T-cell (primary cell): ENCODE measurements around the gene GMPPB. TPM values are rescaled to one million over a fixed set of nuclear protein-coding genes. Genes with fewer than 3 reads are reported as not detected.
A peak's percentile ranks its signal among the peaks of the same experiment; 100 is the strongest.
"Not testable (repeated sequence)": the region's sequence is repeated elsewhere in the genome, so short reads cannot be mapped to it uniquely, and the experiment has no call there.

Source experiments
- ATAC-seq, 4 experiments: fragments of 200-7000 bp in 3 of 4; fragments of 150-1000 bp in 1 of 4; cut with Tn5 transposase; replicated peaks in 1 of 4; 1 replicate in 3 of 4; 2 replicates in 1 of 4; pipeline ENCODE4 v1.10.0; 2021; ENCODE audit warnings: moderate library complexity in 3 of 4, mild to moderate bottlenecking in 2 of 4, moderate number of reproducible peaks in 1 of 4
- CTCF ChIA-PET, 2 donors: fragments of 300-600 bp; sonication (Branson Sonifier 250); formaldehyde crosslinking; loops; one replicate each; lab custom pipeline; 2022; ENCODE audit warnings: antibody characterized with exemption in 2 of 2; lab: Charles Lee
- POLR2A ChIA-PET, 2 donors: fragments of 300-600 bp; sonication (Branson Sonifier 250); formaldehyde crosslinking; loops; one replicate each; lab custom pipeline; 2022; ENCODE audit warnings: antibody characterized with exemption in 2 of 2; lab: Charles Lee
- DNase-seq, 35 experiments: peaks; one replicate each; pipeline versions ENCODE4 v3.0.0 to v3.0.0-alpha.2; 2013 to 2023
- H3K27ac ChIP-seq: one replicate; pipeline ENCODE4 v1.5.1; 2013; ENCODE audit warnings: low read length
- H3K27me3 ChIP-seq, 2 experiments: replicated peaks in 1 of 2; 1 replicate in 1 of 2; 2 replicates in 1 of 2; pipeline versions ENCODE4 v1.6.1 to v1.7.0; 2013; ENCODE audit warnings: low read length in 1 of 2, mixed read lengths in 1 of 2; ENCODE audit not compliant: control insufficient read depth in 2 of 2, insufficient read depth in 2 of 2; ENCODE audit errors: extremely low read depth in 1 of 2
- H3K36me3 ChIP-seq, 2 donors: 1 replicate in 1 of 2; 2 replicates in 1 of 2; pipeline versions ENCODE4 v1.6.1 to v1.7.0; 2013; ENCODE audit warnings: low read length in 1 of 2; ENCODE audit not compliant: control insufficient read depth in 2 of 2, insufficient read depth in 1 of 2; ENCODE audit errors: extremely low read depth in 1 of 2
- H3K4me1 ChIP-seq, 2 experiments: 1 replicate in 1 of 2; 2 replicates in 1 of 2; pipeline versions ENCODE4 v1.6.1 to v1.7.0; 2013; ENCODE audit warnings: low read length in 2 of 2, mixed read lengths in 1 of 2; ENCODE audit not compliant: insufficient read depth in 2 of 2, control insufficient read depth in 1 of 2; ENCODE audit errors: extremely low read depth in 1 of 2
- H3K4me3 ChIP-seq, 2 donors: 1 replicate in 1 of 2; 2 replicates in 1 of 2; pipeline versions ENCODE4 v1.5.1 to v1.7.0; 2013; ENCODE audit warnings: mild to moderate bottlenecking in 2 of 2, low read length in 1 of 2, moderate library complexity in 1 of 2; ENCODE audit not compliant: control insufficient read depth in 1 of 2; ENCODE audit errors: extremely low read depth in 1 of 2
- H3K9me3 ChIP-seq: 2 replicates; pipeline ENCODE4 v1.7.0; 2013
- H3K27ac Mint-ChIP-seq, 2 donors: one replicate each; pipeline ENCODE4 v1.8.0; 2020 to 2021; ENCODE audit warnings: mild to moderate bottlenecking in 2 of 2, mixed read lengths in 2 of 2
- H3K27me3 Mint-ChIP-seq, 2 donors: one replicate each; pipeline ENCODE4 v1.8.0; 2021 to 2022; ENCODE audit warnings: mixed read lengths in 2 of 2
- H3K36me3 Mint-ChIP-seq: one replicate; pipeline ENCODE4 v1.8.0; 2021; ENCODE audit warnings: mixed read lengths
- H3K4me1 Mint-ChIP-seq, 3 donors: one replicate each; pipeline ENCODE4 v1.8.0; 2020 to 2022; ENCODE audit warnings: mixed read lengths in 3 of 3, mild to moderate bottlenecking in 1 of 3
- H3K4me3 Mint-ChIP-seq, 3 donors: one replicate each; pipeline ENCODE4 v1.8.0; 2020 to 2022; ENCODE audit warnings: mild to moderate bottlenecking in 3 of 3, mixed read lengths in 3 of 3, moderate library complexity in 3 of 3
- H3K9me3 Mint-ChIP-seq, 3 donors: one replicate each; pipeline ENCODE4 v1.8.0; 2020 to 2022; ENCODE audit warnings: mixed read lengths in 3 of 3
- WGBS: methylation state at CpG from one replicate; pipeline ENCODE4 v1.1.5; 2013; ENCODE audit warnings: missing lambda C conversion rate; ENCODE audit not compliant: insufficient coverage; 5-methylcytosine and 5-hydroxymethylcytosine counted together
- total RNA-seq, 35 experiments: library from RNA in 6 of 35; stranded (reverse) in 6 of 35; fragments of 120-200 nt in 1 of 35; gene quantifications; one replicate each; pipeline versions ENCODE4 v1.2.1 to v1.2.4 and lab custom pipeline; 2013 to 2026

The GMPPB gene
- total RNA-seq, 5 donors from 2014 or later (not counting 1 experiment from before 2014, with no cell fraction given) = 34.5 to 54.5 (median 39.9) TPM

- peak; percentile 82 to 97 (median 90) for DNase-seq
- Mint-ChIP-seq H3K4me1 (peaks cover 45 to 57% (median 54%) of the 10 kb centered on the region in 3 donors), H3K4me3 (peak within 1 kb of the TSS; percentile 93 to 97 (median 96)), H3K36me3 (peaks cover 7% of the 10 kb centered on the region), H3K27ac (peak within 1 kb of the TSS; percentile 94 to 97), H3K9me3 (no peaks in the 10 kb centered on the region), H3K27me3 (peaks cover 0 to 4% of the 10 kb centered on the region in 2 donors)
- CTCF ChIA-PET = interaction anchor here in 1 of 2 donors (0.5 kb wide), 1 partner anchor 87 kb away, joined by 4 read pairs; no protein-coding TSS in a partner anchor
- Histone ChIP-seq H3K27me3 (peaks cover 0 to 20% of the 10 kb centered on the region in 2 experiments), H3K27ac (peak within 1 kb of the TSS; percentile 75), H3K4me3 (peak within 1 kb of the TSS; percentile 94 to 99), H3K9me3 (no peaks in the 10 kb centered on the region), H3K36me3 (no peaks in the 10 kb centered on the region), H3K4me1 (peaks cover 6 to 52% of the 10 kb centered on the region in 2 experiments)
- POLR2A ChIA-PET = no interaction called here
- peak; percentile 78 to 83 (median 80) for ATAC-seq
- WGBS = under 1% methylated on average over 51 of the region's 66 CpGs
Observed at GRCh38 chr3:49689046-49689907, 34.5 kb downstream of the GMPPB start, which contains the start of the genes MST1 and RNF123. Gene MST1 (minus strand): TSS chr3:49689474. CDS start chr3:49688691, 783 bp downstream. Gene RNF123 (plus strand): TSS chr3:49689557. CDS start chr3:49691166, 1,609 bp downstream.

- POLR2A ChIA-PET, H3K27me3 Mint-ChIP-seq, ATAC-seq, CTCF ChIA-PET, H3K36me3 Mint-ChIP-seq, H3K9me3 Mint-ChIP-seq, H3K36me3 ChIP-seq, H3K9me3 ChIP-seq: not testable (repeated sequence)
- DNase-seq = peak in 1 of 35 experiments; percentile 26
- H3K27ac ChIP-seq = peak overlapping the region; percentile 75
- H3K27me3 ChIP-seq = peaks cover 0 to 20% of the 10 kb centered on the region in 2 experiments
- Mint-ChIP-seq H3K4me3 (peak overlapping the region; percentile 93 to 97 (median 96)), H3K4me1 (peaks cover 43 to 50% (median 46%) of the 10 kb centered on the region in 3 donors), H3K27ac (peak overlapping the region; percentile 94 to 97)
- H3K4me1 ChIP-seq = peaks cover 6 to 52% of the 10 kb centered on the region in 2 experiments
- peak overlapping the region; percentile 94 to 99 for H3K4me3 ChIP-seq
- 92% methylated on average over 3 of the region's 7 CpGs for WGBS
Observed at GRCh38 chr3:49688338-49689045, 35.3 kb downstream of the GMPPB start.

- H3K4me1 Mint-ChIP-seq = peaks cover 39 to 46% (median 41%) of the 10 kb centered on the region in 3 donors
- H3K9me3 ChIP-seq, H3K4me3 ChIP-seq, H3K27ac ChIP-seq, H3K27me3 Mint-ChIP-seq, H3K9me3 Mint-ChIP-seq, ATAC-seq, DNase-seq, H3K36me3 Mint-ChIP-seq, H3K27ac Mint-ChIP-seq, POLR2A ChIA-PET, CTCF ChIA-PET: not testable (repeated sequence)
- peaks cover 6 to 52% of the 10 kb centered on the region in 2 experiments for H3K4me1 ChIP-seq
- peaks cover 0 to 20% of the 10 kb centered on the region in 2 experiments for H3K27me3 ChIP-seq
- H3K4me3 Mint-ChIP-seq = peak overlapping the region; percentile 13 to 97 (median 17)
- peaks cover 11 to 15% of the 10 kb centered on the region in 2 donors for H3K36me3 ChIP-seq
- 97% methylated on average over 4 of the region's 12 CpGs for WGBS
Observed at GRCh38 chr3:49687424-49687795, 36.3 kb downstream of the GMPPB start.

GRCh38 chr3:49686769-49687423 is 36.9 kb downstream of the GMPPB start:
- H3K27ac ChIP-seq, H3K9me3 Mint-ChIP-seq, CTCF ChIA-PET, H3K27me3 Mint-ChIP-seq, H3K27ac Mint-ChIP-seq, H3K9me3 ChIP-seq, POLR2A ChIA-PET, H3K36me3 Mint-ChIP-seq: not testable (repeated sequence)
- DNase-seq = peak in 14 of 35 experiments; percentile 12 to 44 (median 22)
- Histone ChIP-seq H3K36me3 (peaks cover 11 to 20% of the 10 kb centered on the region in 2 donors), H3K4me3 (peak overlapping the region; percentile 27 to 45), H3K27me3 (peaks cover 0 to 20% of the 10 kb centered on the region in 2 experiments), H3K4me1 (peaks cover 6 to 52% of the 10 kb centered on the region in 2 experiments)
- 22% methylated on average over 36 of the region's 44 CpGs for WGBS
- Mint-ChIP-seq H3K4me1 (peaks cover 36 to 45% (median 36%) of the 10 kb centered on the region in 3 donors), H3K4me3 (peak overlapping the region; percentile 17 to 97 (median 49))
- peak; percentile 7 to 27 (median 14) for ATAC-seq

- H3K27ac ChIP-seq, CTCF ChIA-PET, H3K9me3 Mint-ChIP-seq, H3K27me3 Mint-ChIP-seq, H3K27ac Mint-ChIP-seq, POLR2A ChIA-PET, H3K9me3 ChIP-seq, H3K36me3 Mint-ChIP-seq: not testable (repeated sequence)
- Mint-ChIP-seq H3K4me1 (peaks cover 30 to 41% (median 32%) of the 10 kb centered on the region in 3 donors), H3K4me3 (peak overlapping the region; percentile 54 to 97 (median 62))
- H3K36me3 ChIP-seq = peaks cover 11 to 26% of the 10 kb centered on the region in 2 donors
- H3K4me1 ChIP-seq = peaks cover 4 to 49% of the 10 kb centered on the region in 2 experiments
- peaks cover 0 to 20% of the 10 kb centered on the region in 2 experiments for H3K27me3 ChIP-seq
- ATAC-seq = peak; percentile 9 to 46 (median 24)
- H3K4me3 ChIP-seq = peak overlapping the region; percentile 27 to 45
- DNase-seq = peak in 15 of 35 experiments; percentile 18 to 42 (median 33)
- WGBS = 2% methylated on average over 14 of the region's 29 CpGs
Observed at GRCh38 chr3:49686346-49686745, 37.4 kb downstream of the GMPPB start.
